DOHH2 (cell line): ENCODE measurements around the gene CCN5.

Experiments used
- H3F3A ChIP-seq: fragments of 200-600 bp; sonication (generic), shearing (Covaris generic); 2 replicates; pipeline ENCODE4 v1.6.0; 2016; ENCODE audit warnings: antibody characterized with exemption, mild to moderate bottlenecking; ENCODE audit not compliant: control insufficient read depth, insufficient read depth
- H3K27ac ChIP-seq: fragments of 200-600 bp; sonication (generic); 2 replicates; pipeline ENCODE4 v1.5.1; 2014; ENCODE audit warnings: low read depth, mild to moderate bottlenecking, low read length, moderate library complexity
- H3K27me3 ChIP-seq: fragments of 200-600 bp; sonication (generic); 2 replicates; pipeline ENCODE4 v1.6.1; 2014; ENCODE audit warnings: mild to moderate bottlenecking, low read length, mixed read lengths; ENCODE audit not compliant: control insufficient read depth
- H3K36me3 ChIP-seq: fragments of 200-600 bp; sonication (generic); 2 replicates; pipeline ENCODE4 v1.6.1; 2014; ENCODE audit warnings: mild to moderate bottlenecking, low read length, moderate library complexity, mixed read lengths; ENCODE audit not compliant: control insufficient read depth
- H3K4me1 ChIP-seq: fragments of 200-600 bp; sonication (generic); 2 replicates; pipeline ENCODE4 v1.6.1; 2014; ENCODE audit warnings: mild to moderate bottlenecking, low read length, mixed read lengths; ENCODE audit not compliant: control insufficient read depth
- H3K4me2 ChIP-seq: fragments of 200-600 bp; sonication (generic); 2 replicates; pipeline ENCODE4 v1.6.0; 2014; ENCODE audit warnings: mild to moderate bottlenecking, low read length, moderate library complexity
- H3K4me3 ChIP-seq: fragments of 200-600 bp; sonication (generic); 2 replicates; pipeline ENCODE4 v1.5.1; 2014; ENCODE audit warnings: mild to moderate bottlenecking, low read length, mixed read lengths
- H3K79me2 ChIP-seq: fragments of 200-600 bp; sonication (generic); 2 replicates; pipeline ENCODE4 v1.6.1; 2014; ENCODE audit warnings: mild to moderate bottlenecking, low read length, mixed read lengths; ENCODE audit not compliant: control insufficient read depth
- H3K9me2 ChIP-seq: fragments of 200-600 bp; sonication (generic); replicated peaks from 2 replicates; pipeline ENCODE4 v1.6.1; 2014; ENCODE audit warnings: mild to moderate bottlenecking, low read length, mixed read lengths; ENCODE audit not compliant: control insufficient read depth
- H3K9me3 ChIP-seq: fragments of 200-600 bp; sonication (generic); 2 replicates; pipeline ENCODE4 v1.6.1; 2014; ENCODE audit warnings: antibody characterized with exemption, low read length, mixed read lengths; ENCODE audit not compliant: control insufficient read depth, insufficient read depth
- H4K20me1 ChIP-seq: fragments of 200-600 bp; sonication (generic); 2 replicates; pipeline ENCODE4 v1.6.0; 2014; ENCODE audit warnings: low read depth, mild to moderate bottlenecking, antibody characterized with exemption, low read length, moderate library complexity; ENCODE audit not compliant: control insufficient read depth, insufficient read depth
- CTCF ChIP-seq: fragments of 200-600 bp; sonication (generic); IDR thresholded peaks from one replicate; pipeline ENCODE4 v1.5.1; 2014; ENCODE audit warnings: antibody characterized with exemption, mild to moderate bottlenecking, low read depth, low read length; ENCODE audit not compliant: poor library complexity, severe bottlenecking
- EZH2phosphoT487 ChIP-seq: fragments of 200-600 bp; sonication (generic); IDR thresholded peaks from 2 replicates; pipeline ENCODE4 v1.6.1; 2017; ENCODE audit warnings: borderline replicate concordance, mild to moderate bottlenecking, antibody characterized with exemption, low read length, moderate library complexity, mixed read lengths

Gene CCN5

GRCh38 chr20:44691424-44692423, 23.4 kb upstream of the CCN5 start:
- H3K9me3 ChIP-seq: no peaks in the 10 kb centered on the region

GRCh38 chr20:44692932-44693480, 22.2 kb upstream of the CCN5 start:
- no peaks in the 10 kb centered on the region for H3K36me3 ChIP-seq
- no peak overlapping the region for H3K27ac ChIP-seq
- H3K79me2 ChIP-seq: no peaks in the 10 kb centered on the region
- H3K4me1 ChIP-seq: no peaks in the 10 kb centered on the region
- H3F3A ChIP-seq: no peaks in the 10 kb centered on the region
- no peaks in the 10 kb centered on the region for H3K9me2 ChIP-seq
- H3K9me3 ChIP-seq: no peaks in the 10 kb centered on the region
- H3K4me2 ChIP-seq: no peak overlapping the region
- no peak for TF ChIP-seq EZH2phosphoT487
- TF ChIP-seq CTCF: no peak
- H4K20me1 ChIP-seq: no peaks in the 10 kb centered on the region
- H3K4me3 ChIP-seq: no peak overlapping the region
- no peaks in the 10 kb centered on the region for H3K27me3 ChIP-seq

More at GRCh38 chr20:44691424-44692423, 23.4 kb upstream of the CCN5 start:
- no peak overlapping the region for H3K27ac ChIP-seq
- H3F3A ChIP-seq: no peaks in the 10 kb centered on the region
- no peaks in the 10 kb centered on the region for H3K4me1 ChIP-seq
- no peaks in the 10 kb centered on the region for H3K36me3 ChIP-seq
- no peak overlapping the region for H3K4me3 ChIP-seq
- no peak overlapping the region for H3K4me2 ChIP-seq
- no peaks in the 10 kb centered on the region for H4K20me1 ChIP-seq
- H3K9me2 ChIP-seq: no peaks in the 10 kb centered on the region
- no peaks in the 10 kb centered on the region for H3K79me2 ChIP-seq
- TF ChIP-seq EZH2phosphoT487: no peak
- TF ChIP-seq CTCF: no peak
- peaks cover 2% of the 10 kb centered on the region; the same call in 1 of the 2 replicates for H3K27me3 ChIP-seq

- Histone ChIP-seq H3K36me3 (no peaks in the 10 kb centered on the region), H3K9me2 (no peaks in the 10 kb centered on the region), H3K79me2 (no peaks in the 10 kb centered on the region), H3K27me3 (no peaks in the 10 kb centered on the region), H3K4me2 (no peak overlapping the region), H3F3A (no peaks in the 10 kb centered on the region), H3K9me3 (no peaks in the 10 kb centered on the region), H3K4me3 (no peak overlapping the region), H3K4me1 (peaks cover 5% of the 10 kb centered on the region), H3K27ac (no peak overlapping the region), H4K20me1 (no peaks in the 10 kb centered on the region)
- TF ChIP-seq CTCF (no peak), EZH2phosphoT487 (no peak)
These were observed 21.5 kb upstream of the CCN5 start for GRCh38 chr20:44693627-44694026.
